AG04450 (cell line): ENCODE measurements around the gene ERFE. TPM values are rescaled to one million over a fixed set of nuclear protein-coding genes. Genes with fewer than 3 reads are reported as not detected.
A peak's percentile ranks its signal among the peaks of the same experiment; 100 is the strongest.

Source experiments
- CTCF ChIA-PET: fragments of 300-600, 350-600 bp; formaldehyde crosslinking; extraction: SDS; loops from one replicate; lab custom pipeline; 2022; ENCODE audit warnings: antibody characterized with exemption, inconsistent platforms; lab: Charles Lee
- POLR2A ChIA-PET: fragments of 350-600 bp; formaldehyde crosslinking; extraction: SDS; loops from one replicate; lab custom pipeline; 2021; ENCODE audit warnings: antibody characterized with exemption, inconsistent platforms; lab: Yijun Ruan, JAX
- DNase-seq: peaks from one replicate; pipeline ENCODE4 v3.0.0-alpha.2; 2011; ENCODE audit warnings: low read depth, low spot score
- H3K27ac ChIP-seq: one replicate; pipeline ENCODE4 v1.5.1; 2012; ENCODE audit warnings: low read depth, low read length, control low read depth
- H3K27me3 ChIP-seq: one replicate; pipeline ENCODE4 v1.6.0; 2012; ENCODE audit warnings: low read length; ENCODE audit not compliant: control insufficient read depth, insufficient read depth
- H3K4me3 ChIP-seq: 2 replicates; pipeline ENCODE4 v1.5.1; 2011; ENCODE audit warnings: mild to moderate bottlenecking, low read depth, low read length, control low read depth
- H3K9me3 ChIP-seq: 2 replicates; pipeline ENCODE4 v1.5.1; 2012; ENCODE audit warnings: low read length; ENCODE audit not compliant: control insufficient read depth, insufficient read depth
- polyA plus RNA-seq: library from polyadenylated mRNA; depleted of rRNA; stranded (reverse); fragments of >200 nt; gene quantifications from 2 replicates; pipeline ENCODE4 v1.2.3, GENCODE V29; 2011
- TF ChIP-seq, protein P1 (sequence below): IDR thresholded peaks from 2 replicates; pipeline ENCODE4 v1.5.1; 2011; ENCODE audit warnings: low read depth, low read length, control low read depth, inconsistent platforms

ERFE gene
- polyA plus RNA-seq, 1 experiment, result 2.4 TPM

- peak overlapping the region; percentile 76 for H3K27ac ChIP-seq
- ChIA-PET CTCF (no interaction called here), POLR2A (interaction anchor here (1.2 kb wide), 1 partner anchor 25 kb away, joined by 3 read pairs; no protein-coding TSS in a partner anchor)
Measured at GRCh38 chr2:238167344-238167715, 8.6 kb downstream of the ERFE start.

GRCh38 chr2:238167761-238168160, 9.0 kb downstream of the ERFE start:
- Histone ChIP-seq H3K27me3 (no peaks in the 10 kb centered on the region), H3K9me3 (no peaks in the 10 kb centered on the region; the same call in 1 of the 2 replicates), H3K4me3 (no peak overlapping the region), H3K27ac (peak overlapping the region; percentile 76)
- TF ChIP-seq, protein P1, sequence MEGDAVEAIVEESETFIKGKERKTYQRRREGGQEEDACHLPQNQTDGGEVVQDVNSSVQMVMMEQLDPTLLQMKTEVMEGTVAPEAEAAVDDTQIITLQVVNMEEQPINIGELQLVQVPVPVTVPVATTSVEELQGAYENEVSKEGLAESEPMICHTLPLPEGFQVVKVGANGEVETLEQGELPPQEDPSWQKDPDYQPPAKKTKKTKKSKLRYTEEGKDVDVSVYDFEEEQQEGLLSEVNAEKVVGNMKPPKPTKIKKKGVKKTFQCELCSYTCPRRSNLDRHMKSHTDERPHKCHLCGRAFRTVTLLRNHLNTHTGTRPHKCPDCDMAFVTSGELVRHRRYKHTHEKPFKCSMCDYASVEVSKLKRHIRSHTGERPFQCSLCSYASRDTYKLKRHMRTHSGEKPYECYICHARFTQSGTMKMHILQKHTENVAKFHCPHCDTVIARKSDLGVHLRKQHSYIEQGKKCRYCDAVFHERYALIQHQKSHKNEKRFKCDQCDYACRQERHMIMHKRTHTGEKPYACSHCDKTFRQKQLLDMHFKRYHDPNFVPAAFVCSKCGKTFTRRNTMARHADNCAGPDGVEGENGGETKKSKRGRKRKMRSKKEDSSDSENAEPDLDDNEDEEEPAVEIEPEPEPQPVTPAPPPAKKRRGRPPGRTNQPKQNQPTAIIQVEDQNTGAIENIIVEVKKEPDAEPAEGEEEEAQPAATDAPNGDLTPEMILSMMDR, result no peak
- CTCF ChIA-PET, result no interaction called here
- POLR2A ChIA-PET, result interaction anchor here (1.2 kb wide), 1 partner anchor 26 kb away, joined by 3 read pairs; no protein-coding TSS in a partner anchor
- DNase-seq, result no peak

More at GRCh38 chr2:238167344-238167715, 8.6 kb downstream of the ERFE start:
- DNase-seq, result no peak
- TF ChIP-seq, protein P1, result no peak
- Histone ChIP-seq H3K9me3 (no peaks in the 10 kb centered on the region; the same call in 1 of the 2 replicates), H3K4me3 (no peak overlapping the region), H3K27me3 (no peaks in the 10 kb centered on the region)

GRCh38 chr2:238168196-238169047, 9.7 kb downstream of the ERFE start:
- ChIA-PET POLR2A (interaction anchor here (1.2 kb wide), 1 partner anchor 27 kb away, joined by 3 read pairs; no protein-coding TSS in a partner anchor), CTCF (no interaction called here)
- no peaks in the 10 kb centered on the region; the same call in 1 of the 2 replicates for H3K9me3 ChIP-seq
- no peak overlapping the region for H3K4me3 ChIP-seq
- TF ChIP-seq, protein P1, result no peak
- peak overlapping the region; percentile 100 for H3K27ac ChIP-seq
- DNase-seq, result no peak
- no peaks in the 10 kb centered on the region for H3K27me3 ChIP-seq

GRCh38 chr2:238169048-238169707, 10.4 kb downstream of the ERFE start:
- peak overlapping the region; percentile 100 for H3K27ac ChIP-seq
- peak; percentile 95 for DNase-seq
- TF ChIP-seq, protein P1, result peak; percentile 20; the same call in 1 of the 2 replicates
- peak overlapping the region; percentile 28 for H3K4me3 ChIP-seq
- ChIA-PET POLR2A (interaction anchor here (0.6 to 1.5 kb wide), 12 partner anchors 9 to 294 kb away, joined by 3 to 14 read pairs (median 4); partner anchors contain the start of genes ERFE, HES6, ILKAP and SCLY), CTCF (interaction anchor here (0.6 to 1.5 kb wide), 3 partner anchors 42 to 246 kb away, joined by 3 to 5 read pairs (median 4); no protein-coding TSS in a partner anchor)
- H3K9me3 ChIP-seq, result no peaks in the 10 kb centered on the region; the same call in 1 of the 2 replicates
- no peaks in the 10 kb centered on the region for H3K27me3 ChIP-seq
